ENCODE data around the gene SEMA4C. TPM values are rescaled to one million over a fixed set of nuclear protein-coding genes. Genes with fewer than 3 reads are reported as not detected.
A peak's percentile ranks its signal among the peaks of the same experiment; 100 is the strongest.

SEMA4C gene
- total RNA-seq, 1 donor from 2014 or later, result 39.1 TPM

DNA sequence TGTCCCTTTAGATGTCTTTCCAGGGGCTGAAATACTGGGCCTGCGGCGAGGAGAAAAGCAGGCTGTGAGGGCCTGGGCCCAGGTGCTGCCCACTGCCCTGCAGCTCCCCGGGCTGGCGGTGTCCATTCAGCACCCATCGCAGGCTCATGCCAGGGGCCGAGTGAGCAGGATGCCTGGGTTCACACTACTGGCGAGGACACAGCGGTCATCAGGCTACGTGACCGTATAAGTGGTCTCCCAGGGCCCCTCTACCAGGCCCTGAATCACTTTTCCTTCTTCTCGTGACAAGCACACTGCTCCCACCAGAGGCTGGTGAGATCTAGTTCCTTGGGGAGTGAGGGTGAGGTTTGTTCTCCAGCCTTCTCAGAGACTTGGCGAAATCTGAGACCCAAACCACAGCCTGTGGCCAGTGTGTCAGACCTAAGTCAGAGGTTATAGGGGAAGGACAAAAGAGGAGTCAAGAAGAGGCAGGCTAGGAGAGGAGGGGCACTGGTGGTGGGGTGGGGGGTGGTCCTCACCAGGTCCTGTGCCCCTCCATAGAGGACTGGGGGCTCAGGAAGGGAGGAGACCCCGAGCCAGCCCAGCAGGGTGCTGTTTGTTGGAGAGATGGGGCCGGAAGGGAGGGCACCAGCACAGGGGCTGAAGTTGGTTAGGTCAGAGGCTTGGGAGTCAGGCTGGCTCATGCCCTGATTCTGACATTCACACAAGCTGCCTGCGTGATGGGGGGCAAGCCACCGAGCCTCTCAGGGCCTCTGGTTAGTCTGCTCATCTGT, 6.6 kb upstream of the SEMA4C start:
- Mint-ChIP-seq H3K36me3 (no peaks in the 10 kb centered on the region), H3K9me3 (no peaks in the 10 kb centered on the region), H3K27me3 (ENCODE audit: insufficient read depth, low read depth) (peaks cover 2% of the 10 kb centered on the region), H3K4me3 (peak overlapping the region; percentile 72), H3K27ac (peak overlapping the region; percentile 97), H3K4me1 (peaks cover 67% of the 10 kb centered on the region)
- Histone ChIP-seq H3K79me2 (ENCODE audit: low read depth) (no peaks in the 10 kb centered on the region), H3F3A (ENCODE audit: low read depth) (peaks cover 56% of the 10 kb centered on the region), H4K20me1 (ENCODE audit: low read depth) (no peaks in the 10 kb centered on the region), H3K36me3 (no peaks in the 10 kb centered on the region), H3K9ac (no peak overlapping the region), H2AFZ (replicated peaks) (no peak overlapping the region), H3K27ac (peak overlapping the region; percentile 80), H3K27me3 (no peaks in the 10 kb centered on the region), H3K9me3 (ENCODE audit: low read depth) (no peaks in the 10 kb centered on the region), H3K4me2 (peak overlapping the region; percentile 60), H3K4me1 (peaks cover 58% of the 10 kb centered on the region), H3K4me3 (no peak overlapping the region)
- TF ChIP-seq, protein P1, sequence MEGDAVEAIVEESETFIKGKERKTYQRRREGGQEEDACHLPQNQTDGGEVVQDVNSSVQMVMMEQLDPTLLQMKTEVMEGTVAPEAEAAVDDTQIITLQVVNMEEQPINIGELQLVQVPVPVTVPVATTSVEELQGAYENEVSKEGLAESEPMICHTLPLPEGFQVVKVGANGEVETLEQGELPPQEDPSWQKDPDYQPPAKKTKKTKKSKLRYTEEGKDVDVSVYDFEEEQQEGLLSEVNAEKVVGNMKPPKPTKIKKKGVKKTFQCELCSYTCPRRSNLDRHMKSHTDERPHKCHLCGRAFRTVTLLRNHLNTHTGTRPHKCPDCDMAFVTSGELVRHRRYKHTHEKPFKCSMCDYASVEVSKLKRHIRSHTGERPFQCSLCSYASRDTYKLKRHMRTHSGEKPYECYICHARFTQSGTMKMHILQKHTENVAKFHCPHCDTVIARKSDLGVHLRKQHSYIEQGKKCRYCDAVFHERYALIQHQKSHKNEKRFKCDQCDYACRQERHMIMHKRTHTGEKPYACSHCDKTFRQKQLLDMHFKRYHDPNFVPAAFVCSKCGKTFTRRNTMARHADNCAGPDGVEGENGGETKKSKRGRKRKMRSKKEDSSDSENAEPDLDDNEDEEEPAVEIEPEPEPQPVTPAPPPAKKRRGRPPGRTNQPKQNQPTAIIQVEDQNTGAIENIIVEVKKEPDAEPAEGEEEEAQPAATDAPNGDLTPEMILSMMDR (IDR thresholded peaks at IDR 0.05), result no peak
- no peak for TF ChIP-seq EZH2 (IDR thresholded peaks at IDR 0.05)
- no peak for TF ChIP-seq EZH2phosphoT487 (IDR thresholded peaks at IDR 0.05)
- DNase-seq (ENCODE audit: low spot score), result peak; percentile 38

DNA sequence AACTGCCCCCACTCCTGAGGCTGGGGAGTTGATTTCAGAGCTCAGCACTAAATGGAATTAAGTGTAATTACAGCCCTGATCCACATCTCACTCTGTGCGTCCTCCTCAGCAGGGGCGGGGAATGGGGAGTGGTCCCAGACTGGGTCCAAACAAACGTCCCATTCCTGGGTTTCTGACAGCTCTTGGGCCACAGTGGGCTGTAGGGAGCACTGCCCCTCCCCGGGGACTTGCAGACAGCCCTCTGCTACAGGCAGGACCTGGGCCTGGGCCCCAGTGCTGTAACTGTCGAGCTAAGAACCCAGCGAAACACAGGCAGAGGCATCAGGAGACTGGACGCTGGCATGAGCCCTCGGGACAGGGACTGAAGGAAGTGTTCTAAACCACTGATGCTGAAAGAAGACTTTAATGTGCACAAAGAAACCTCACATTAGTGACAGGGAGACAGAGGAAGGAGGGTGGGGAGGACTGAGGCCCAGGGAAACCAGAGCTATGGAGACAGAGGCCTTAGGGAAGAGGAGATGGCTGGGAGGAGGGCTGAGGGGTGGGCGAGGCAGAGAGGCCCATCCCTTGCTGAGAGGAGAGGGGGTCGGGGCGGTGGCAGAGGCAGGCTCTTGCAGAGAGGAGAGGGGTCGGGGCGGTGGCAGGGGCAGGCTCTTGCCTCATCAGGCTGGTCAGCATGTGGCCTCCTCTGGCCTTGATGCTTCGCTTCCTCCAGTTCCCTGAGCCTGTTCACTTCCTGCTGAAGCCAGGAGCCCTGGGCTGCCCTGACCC, 5.8 kb upstream of the SEMA4C start:
- peak; percentile 83 for DNase-seq (ENCODE audit: low spot score)
- Histone ChIP-seq H3K9me3 (ENCODE audit: low read depth) (no peaks in the 10 kb centered on the region), H3K4me3 (peak overlapping the region; percentile 11), H3K79me2 (ENCODE audit: low read depth) (peaks cover 7% of the 10 kb centered on the region), H3K27me3 (no peaks in the 10 kb centered on the region), H4K20me1 (ENCODE audit: low read depth) (no peaks in the 10 kb centered on the region), H3K36me3 (no peaks in the 10 kb centered on the region), H3K27ac (peak overlapping the region; percentile 80), H3K9ac (no peak overlapping the region), H3K4me1 (peaks cover 57% of the 10 kb centered on the region), H2AFZ (replicated peaks) (peak overlapping the region; percentile 47), H3K4me2 (peak overlapping the region; percentile 60), H3F3A (ENCODE audit: low read depth) (peaks cover 51% of the 10 kb centered on the region)
- Mint-ChIP-seq H3K27me3 (ENCODE audit: insufficient read depth, low read depth) (peaks cover 6% of the 10 kb centered on the region), H3K9me3 (no peaks in the 10 kb centered on the region), H3K4me3 (peak overlapping the region; percentile 72), H3K4me1 (peaks cover 68% of the 10 kb centered on the region), H3K36me3 (no peaks in the 10 kb centered on the region), H3K27ac (peak overlapping the region; percentile 97)
- TF ChIP-seq EZH2 (IDR thresholded peaks at IDR 0.05) (no peak), EZH2phosphoT487 (IDR thresholded peaks at IDR 0.05) (no peak)
- TF ChIP-seq, protein P1 (IDR thresholded peaks at IDR 0.05), result peak; percentile 19

DNA sequence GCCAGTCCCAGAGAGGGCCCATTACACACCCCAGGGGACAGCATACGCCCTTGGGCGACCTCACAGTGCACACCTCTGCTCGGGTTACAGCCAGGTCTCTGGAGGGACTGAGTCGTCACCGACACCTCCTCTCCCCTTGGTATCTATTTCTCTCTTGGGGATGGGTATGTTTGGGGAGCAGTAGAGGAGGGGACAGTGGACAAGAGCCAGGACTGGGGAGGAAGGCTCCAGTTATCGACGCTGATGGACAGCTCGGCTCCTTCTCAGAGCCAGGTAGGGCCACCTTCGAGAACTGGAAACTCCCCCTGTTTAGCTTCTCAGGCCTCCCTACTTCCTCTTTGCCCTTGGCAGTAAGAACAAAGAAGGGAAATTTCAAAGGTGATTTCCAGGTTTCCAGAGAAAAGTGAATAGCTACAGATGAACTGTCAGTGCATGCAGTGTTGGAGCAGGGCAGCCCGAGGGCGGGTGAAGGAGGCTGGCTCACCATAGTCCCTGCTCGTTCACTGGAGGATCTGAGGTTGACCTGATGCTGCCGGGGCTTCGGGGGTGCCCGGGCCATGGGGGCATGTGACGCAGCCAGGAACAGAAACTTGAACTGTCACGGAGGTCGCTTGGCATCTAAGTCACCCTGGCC, 4.4 kb upstream of the SEMA4C start:
- no peaks in the 10 kb centered on the region for H3K36me3 ChIP-seq
- no peak overlapping the region for H3K4me2 ChIP-seq
- Mint-ChIP-seq H3K4me3 (no peak overlapping the region), H3K27me3 (ENCODE audit: insufficient read depth, low read depth) (peaks cover 10% of the 10 kb centered on the region), H3K27ac (no peak overlapping the region), H3K36me3 (no peaks in the 10 kb centered on the region), H3K4me1 (peaks cover 65% of the 10 kb centered on the region), H3K9me3 (no peaks in the 10 kb centered on the region)
- no peak overlapping the region for H3K27ac ChIP-seq
- no peaks in the 10 kb centered on the region for H3K27me3 ChIP-seq
- DNase-seq (ENCODE audit: low spot score), result no peak
- H2AFZ ChIP-seq (replicated peaks), result no peak overlapping the region
- no peak overlapping the region for H3K4me3 ChIP-seq
- peaks cover 21% of the 10 kb centered on the region for H3K79me2 ChIP-seq (ENCODE audit: low read depth)
- peaks cover 48% of the 10 kb centered on the region for H3F3A ChIP-seq (ENCODE audit: low read depth)
- H3K9ac ChIP-seq, result no peak overlapping the region
- TF ChIP-seq EZH2phosphoT487 (IDR thresholded peaks at IDR 0.05), result no peak
- no peak for TF ChIP-seq EZH2 (IDR thresholded peaks at IDR 0.05)
- TF ChIP-seq, protein P1 (IDR thresholded peaks at IDR 0.05), result no peak
- no peaks in the 10 kb centered on the region for H3K9me3 ChIP-seq (ENCODE audit: low read depth)
- peaks cover 53% of the 10 kb centered on the region for H3K4me1 ChIP-seq
- no peaks in the 10 kb centered on the region for H4K20me1 ChIP-seq (ENCODE audit: low read depth)

Data from neural progenitor cell (in vitro differentiated cells).